GM12878 (cell line): ENCODE results near the gene TOP1. TPM values are rescaled to one million over a fixed set of nuclear protein-coding genes. Genes with fewer than 3 reads are reported as not detected.

ENCODE experiments used
- ATAC-seq: fragments of 200-7000 bp; cut with Tn5 transposase; 3 replicates; pipeline ENCODE4 v1.9.1; 2020; ENCODE audit warnings: mild to moderate bottlenecking, moderate library complexity
- BruUV-seq: library from RNA; stranded (reverse); fragments of 400-500 nt; replicated peaks from 2 replicates; lab custom pipeline; 2021; lab: Mats Ljungman, UMichigan
- CTCF ChIA-PET: fragments of 300-600 bp; sonication (Branson Sonifier 250); formaldehyde crosslinking; extraction: SDS; loops from one replicate; lab custom pipeline; 2021; ENCODE audit warnings: inconsistent platforms; lab: Yijun Ruan, JAX
- POLR2A ChIA-PET: fragments of 350-600 bp; formaldehyde crosslinking; extraction: SDS; loops from one replicate; lab custom pipeline; 2021; ENCODE audit warnings: inconsistent platforms; lab: Charles Lee
- RAD21 ChIA-PET: fragments of 300-600 bp; sonication (Branson Sonifier 250); formaldehyde crosslinking; loops from one replicate; lab custom pipeline; 2023; ENCODE audit warnings: antibody characterized with exemption; ENCODE audit not compliant: unreplicated experiment; lab: Charles Lee
- SMC1A ChIA-PET: fragments of 300-600 bp; sonication (Branson Sonifier 250); formaldehyde crosslinking; loops from one replicate; lab custom pipeline; 2023; ENCODE audit not compliant: unreplicated experiment, uncharacterized antibody; lab: Charles Lee
- DNase-seq: peaks from one replicate; pipeline ENCODE4 v3.0.0-alpha.2; 2011; ENCODE audit warnings: low read depth, low spot score
- FAIRE-seq: peaks from 3 replicates; lab custom pipeline; 2011; peaks lifted over from hg19 to GRCh38; lab: Jason Lieb, UNC
- H2AFZ ChIP-seq: 2 replicates; pipeline ENCODE4 v1.6.0; 2011; ENCODE audit warnings: low read depth, low read length, control low read depth; ENCODE audit not compliant: control insufficient read depth
- H3K27ac ChIP-seq: 2 replicates; pipeline ENCODE4 v1.5.1; 2011; ENCODE audit warnings: control low read depth; ENCODE audit not compliant: control insufficient read depth, insufficient read depth
- H3K27me3 ChIP-seq, 2 experiments: replicated peaks in 1 of 2; 2 replicates each; pipeline versions ENCODE4 v1.6.0 to v1.6.1; 2011; ENCODE audit warnings: low read length in 1 of 2; ENCODE audit not compliant: control insufficient read depth in 2 of 2, insufficient read depth in 2 of 2
- H3K36me3 ChIP-seq, 2 experiments: 2 replicates each; pipeline ENCODE4 v1.5.1; 2011; ENCODE audit warnings: low read length in 1 of 2; ENCODE audit not compliant: control insufficient read depth in 2 of 2, insufficient read depth in 2 of 2
- H3K4me1 ChIP-seq: 2 replicates; pipeline ENCODE4 v1.6.1; 2011; ENCODE audit warnings: mild to moderate bottlenecking, low read length, moderate library complexity, mixed read lengths; ENCODE audit not compliant: control insufficient read depth, insufficient read depth
- H3K4me2 ChIP-seq: 2 replicates; pipeline ENCODE4 v1.6.0; 2011; ENCODE audit warnings: control low read depth; ENCODE audit not compliant: control insufficient read depth, insufficient read depth
- H3K4me3 ChIP-seq: fragments of 200-600 bp; sonication (generic); 2 replicates; pipeline ENCODE4 v1.5.1; 2016
- H3K79me2 ChIP-seq: 2 replicates; pipeline ENCODE4 v1.6.0; 2011; ENCODE audit warnings: low read length; ENCODE audit not compliant: control insufficient read depth, insufficient read depth
- H3K9ac ChIP-seq: 2 replicates; pipeline ENCODE4 v1.8.0; 2011; ENCODE audit warnings: low read length, control low read depth, mixed read lengths; ENCODE audit not compliant: control insufficient read depth, insufficient read depth
- H3K9me3 ChIP-seq: replicated peaks from 3 replicates; pipeline ENCODE4 v1.5.1; 2011; ENCODE audit warnings: mild to moderate bottlenecking, low read length; ENCODE audit not compliant: control insufficient read depth, insufficient read depth
- H4K20me1 ChIP-seq: 2 replicates; pipeline ENCODE4 v1.6.0; 2011; ENCODE audit not compliant: control insufficient read depth, insufficient read depth
- CHD4 ChIP-seq: fragments of 200-600 bp; sonication (generic); IDR thresholded peaks from 2 replicates; pipeline ENCODE4 v1.6.1; 2016; ENCODE audit warnings: mild to moderate bottlenecking
- RCOR1 ChIP-seq: conservative IDR thresholded peaks from 2 replicates; pipeline ENCODE4 v1.6.1; 2012; ENCODE audit warnings: low read depth, low read length, improper control_type of control experiment
- USF2 ChIP-seq: IDR thresholded peaks from 2 replicates; pipeline ENCODE4 v1.6.1; 2011; ENCODE audit warnings: low read depth, low read length, improper control_type of control experiment, borderline replicate concordance
- WRNIP1 ChIP-seq: IDR thresholded peaks from 2 replicates; pipeline ENCODE4 v1.6.1; 2011; ENCODE audit warnings: low read depth, low read length, improper control_type of control experiment, borderline replicate concordance
- ZNF24 ChIP-seq: fragments of 450-650 bp; IDR thresholded peaks from 2 replicates; pipeline ENCODE4 v1.6.1; 2017; ENCODE audit warnings: antibody characterized with exemption, mild to moderate bottlenecking
- ZSCAN29 ChIP-seq: fragments of 450-650 bp; IDR thresholded peaks from 2 replicates; pipeline ENCODE4 v1.6.1; 2017; ENCODE audit warnings: mild to moderate bottlenecking, moderate library complexity
- WGBS: methylation state at CpG from one replicate; pipeline ENCODE4 v1.1.6; 2016; ENCODE audit warnings: low lambda C conversion rate; ENCODE audit not compliant: insufficient replicate concordance, insufficient coverage; ENCODE audit errors: missing lambda C conversion rate; 5-methylcytosine and 5-hydroxymethylcytosine counted together
- in situ Hi-C: fragments of 300-500 bp; cut with MboI; formaldehyde crosslinking; loops from 9 replicates; pipeline ENCODE4 v1.14.3; 2018; ENCODE audit warnings: mixed read lengths
- intact Hi-C: fragments of 100-400 bp; cut with micrococcal nuclease; formaldehyde crosslinking; loops from one replicate; pipeline ENCODE4 v1.14.2; 2022; ENCODE audit not compliant: unreplicated experiment
- polyA plus RNA-seq, 11 experiments: library from polyadenylated mRNA; depleted of rRNA in 4 of 11; unstranded in 6 of 11; stranded (reverse) in 5 of 11; fragments of >200 nt; fragmentation: Nextera tagmentation in 4 of 11; fragmentation: Illumina TruSeq in 1 of 11; extraction: Ambion mirVana in 4 of 11; extraction: Trizol in 1 of 11; gene quantifications; 1 replicate in 1 of 11; 2 replicates in 10 of 11; pipeline versions ENCODE4 v1.2.1 to v1.2.3, GENCODE V29; 2011 to 2016; ENCODE audit warnings: inconsistent platforms in 2 of 11, missing spikeins in 2 of 11, low read depth in 1 of 11
- total RNA-seq, 4 experiments: library from RNA; depleted of rRNA in 3 of 4; stranded (reverse); fragments of >200 nt in 3 of 4; fragmentation: Illumina TruSeq in 1 of 4; extraction: Trizol in 1 of 4; gene quantifications; 2 replicates each; pipeline versions ENCODE4 v1.2.1 to v1.2.3, GENCODE V29; 2013 to 2021
- TF ChIP-seq, protein P1 (sequence below): IDR thresholded peaks from 2 replicates; pipeline ENCODE4 v1.6.1; 2012; ENCODE audit warnings: low read length, inconsistent platforms
- TF ChIP-seq, protein P2 (sequence below): IDR thresholded peaks from 2 replicates; pipeline ENCODE4 v1.6.1; 2011; ENCODE audit warnings: borderline replicate concordance, low read depth, mild to moderate bottlenecking, moderate library complexity, low read length; ENCODE audit not compliant: insufficient read depth, poor library complexity, severe bottlenecking

The TOP1 gene
- total and polyA plus RNA-seq, 10 of the 15 experiments (the other 5 are each of a cell fraction or from before 2014, with no cell fraction given), result 21.5 to 128 (median 47.3) TPM

GRCh38 chr20:41030531-41031242, 2.1 kb downstream of the TOP1 start:
- peaks cover 5% of the 10 kb centered on the region for H3K4me1 ChIP-seq
- FAIRE-seq (no peak), ATAC-seq (peak; percentile 1; the same call in 1 of the 3 replicates), DNase-seq (no peak)
- peaks cover 0 to 2% of the 10 kb centered on the region in 2 experiments; a peak in 2 of 4 replicates for H3K36me3 ChIP-seq
- H3K27ac ChIP-seq, result peak overlapping the region; percentile 95
- in situ Hi-C loops, result no loop called here
- ChIA-PET SMC1A (interaction anchor here (1.0 to 9.3 kb wide), 16 partner anchors 9 to 126 kb away, joined by 3 to 178 read pairs (median 11); no protein-coding TSS in a partner anchor), RAD21 (interaction anchor here (0.6 to 27.8 kb wide), 13 partner anchors 13 to 103 kb away, joined by 3 to 696 read pairs (median 6); no protein-coding TSS in a partner anchor), POLR2A (interaction anchor here (0.5 to 8.1 kb wide), 10 partner anchors 11 to 48 kb away, joined by 3 to 214 read pairs (median 3); no protein-coding TSS in a partner anchor), CTCF (interaction anchor here (0.8 to 24.4 kb wide), 11 partner anchors 10 to 1157 kb away, joined by 3 to 510 read pairs (median 7); no protein-coding TSS in a partner anchor)
- intact Hi-C loops, result loop anchor here (5.0 kb wide), 1 partner anchor 47 kb away; no protein-coding TSS in a partner anchor
- H3K9ac ChIP-seq, result peak overlapping the region; percentile 95
- peaks cover 71% of the 10 kb centered on the region for H3K79me2 ChIP-seq
- no peaks in the 10 kb centered on the region for H3K9me3 ChIP-seq
- no peaks in the 10 kb centered on the region for H3K27me3 ChIP-seq
- WGBS, result 65% methylated on average over 5 of the region's 5 CpGs
- H3K4me3 ChIP-seq, result peak overlapping the region; percentile 97
- H3K4me2 ChIP-seq, result peak overlapping the region; percentile 70
- TF ChIP-seq USF2 (no peak), ZSCAN29 (no peak), CHD4 (no peak), RCOR1 (no peak), ZNF24 (no peak), WRNIP1 (no peak)
- TF ChIP-seq, protein P1, sequence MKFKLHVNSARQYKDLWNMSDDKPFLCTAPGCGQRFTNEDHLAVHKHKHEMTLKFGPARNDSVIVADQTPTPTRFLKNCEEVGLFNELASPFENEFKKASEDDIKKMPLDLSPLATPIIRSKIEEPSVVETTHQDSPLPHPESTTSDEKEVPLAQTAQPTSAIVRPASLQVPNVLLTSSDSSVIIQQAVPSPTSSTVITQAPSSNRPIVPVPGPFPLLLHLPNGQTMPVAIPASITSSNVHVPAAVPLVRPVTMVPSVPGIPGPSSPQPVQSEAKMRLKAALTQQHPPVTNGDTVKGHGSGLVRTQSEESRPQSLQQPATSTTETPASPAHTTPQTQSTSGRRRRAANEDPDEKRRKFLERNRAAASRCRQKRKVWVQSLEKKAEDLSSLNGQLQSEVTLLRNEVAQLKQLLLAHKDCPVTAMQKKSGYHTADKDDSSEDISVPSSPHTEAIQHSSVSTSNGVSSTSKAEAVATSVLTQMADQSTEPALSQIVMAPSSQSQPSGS, result no peak
- TF ChIP-seq, protein P2, sequence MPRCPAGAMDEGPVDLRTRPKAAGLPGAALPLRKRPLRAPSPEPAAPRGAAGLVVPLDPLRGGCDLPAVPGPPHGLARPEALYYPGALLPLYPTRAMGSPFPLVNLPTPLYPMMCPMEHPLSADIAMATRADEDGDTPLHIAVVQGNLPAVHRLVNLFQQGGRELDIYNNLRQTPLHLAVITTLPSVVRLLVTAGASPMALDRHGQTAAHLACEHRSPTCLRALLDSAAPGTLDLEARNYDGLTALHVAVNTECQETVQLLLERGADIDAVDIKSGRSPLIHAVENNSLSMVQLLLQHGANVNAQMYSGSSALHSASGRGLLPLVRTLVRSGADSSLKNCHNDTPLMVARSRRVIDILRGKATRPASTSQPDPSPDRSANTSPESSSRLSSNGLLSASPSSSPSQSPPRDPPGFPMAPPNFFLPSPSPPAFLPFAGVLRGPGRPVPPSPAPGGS, result no peak
- no TSS peak for BruUV-seq
- H2AFZ ChIP-seq, result no peak overlapping the region
- H4K20me1 ChIP-seq, result no peaks in the 10 kb centered on the region
